ENCODE results near the gene DEPDC4.

The DEPDC4 gene

DNA sequence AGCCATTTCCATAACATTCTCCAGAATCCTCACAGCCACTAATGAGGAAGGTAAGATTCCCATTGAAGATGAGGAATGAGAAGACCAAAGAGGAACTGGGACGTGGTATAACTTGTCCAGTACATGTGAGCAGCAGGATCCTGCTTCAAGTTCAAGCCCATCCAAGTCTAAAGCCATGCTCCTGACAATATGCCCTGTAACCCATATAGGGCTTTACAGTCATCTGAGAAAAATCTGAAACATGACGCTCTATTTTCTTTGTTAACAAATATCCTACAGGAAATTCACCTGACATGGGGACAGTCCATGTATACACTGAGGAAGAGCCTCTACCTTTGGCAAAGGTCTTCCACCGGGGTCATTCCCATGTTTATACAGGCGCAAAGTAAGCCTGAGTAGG, 69.4 kb downstream of the DEPDC4 start:
- H3K27ac ChIP-seq (ENCODE audit: low read length): no peak overlapping the region
- H3K27me3 ChIP-seq (replicated peaks; ENCODE audit: insufficient read depth, low read length): no peaks in the 10 kb centered on the region
- peaks cover 17% of the 10 kb centered on the region for H3K79me2 ChIP-seq (ENCODE audit: low read length)

DNA sequence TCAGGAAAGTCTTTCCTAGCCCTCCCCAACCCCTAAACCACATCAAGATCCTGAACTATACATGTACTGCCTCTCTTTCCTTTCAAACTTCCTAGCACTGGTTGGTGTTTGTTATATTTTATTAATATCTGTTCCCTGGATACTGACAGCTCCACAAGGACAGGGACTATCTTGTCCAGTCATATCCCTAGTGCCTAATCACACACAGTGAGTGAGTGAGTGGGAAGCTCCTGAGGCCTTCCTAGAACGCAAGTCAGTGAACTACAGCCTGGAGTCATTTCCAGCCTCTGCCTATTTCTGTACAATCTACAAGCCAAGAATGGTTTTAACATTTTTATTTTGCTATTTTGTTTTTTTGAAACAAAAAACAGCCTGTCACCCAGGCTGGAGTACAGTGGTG, 73.8 kb downstream of the DEPDC4 start:
- H3K4me1 ChIP-seq (ENCODE audit: low read length): no peaks in the 10 kb centered on the region
- no peak overlapping the region for H2AFZ ChIP-seq (ENCODE audit: low read length)
- no peaks in the 10 kb centered on the region for H4K20me1 ChIP-seq (ENCODE audit: insufficient read depth, low read length)
- H3K79me2 ChIP-seq (ENCODE audit: low read length): no peaks in the 10 kb centered on the region
- no peak for TF ChIP-seq CTCF (IDR thresholded peaks at IDR 0.05; ENCODE audit: low read length)
- no peak for TF ChIP-seq EZH2 (optimal IDR thresholded peaks at IDR 0.05; ENCODE audit: low read depth, low read length)
- no peak for TF ChIP-seq EZH2phosphoT487 (IDR thresholded peaks at IDR 0.05; ENCODE audit: low read length)
- no peaks in the 10 kb centered on the region for H3K36me3 ChIP-seq (replicated peaks; ENCODE audit: insufficient read depth, low read length)
- H3F3A ChIP-seq (ENCODE audit: insufficient read depth, low read length): no peaks in the 10 kb centered on the region
- DNase-seq: no peak
- no peaks in the 10 kb centered on the region for H3K27me3 ChIP-seq (replicated peaks; ENCODE audit: insufficient read depth, low read length)
- H3K9me2 ChIP-seq (replicated peaks; ENCODE audit: insufficient read depth, low read length): no peaks in the 10 kb centered on the region
- no peak overlapping the region for H3K27ac ChIP-seq (ENCODE audit: low read length)
- H3K9ac ChIP-seq (ENCODE audit: low read length): no peak overlapping the region
- no peak overlapping the region for H3K4me3 ChIP-seq (ENCODE audit: low read length)
- no peaks in the 10 kb centered on the region for H3K9me3 ChIP-seq (replicated peaks; ENCODE audit: insufficient read depth, low read length)
- H3K4me2 ChIP-seq (ENCODE audit: low read depth, low read length): no peak overlapping the region

More for the DNA sequence above, 69.4 kb downstream of the DEPDC4 start:
- no peak overlapping the region for H3K4me2 ChIP-seq (ENCODE audit: low read depth, low read length)
- no peak for TF ChIP-seq EZH2phosphoT487 (IDR thresholded peaks at IDR 0.05; ENCODE audit: low read length)
- TF ChIP-seq EZH2 (optimal IDR thresholded peaks at IDR 0.05; ENCODE audit: low read depth, low read length): no peak
- no peak for TF ChIP-seq CTCF (IDR thresholded peaks at IDR 0.05; ENCODE audit: low read length)
- no peaks in the 10 kb centered on the region for H4K20me1 ChIP-seq (ENCODE audit: insufficient read depth, low read length)
- H2AFZ ChIP-seq (ENCODE audit: low read length): no peak overlapping the region
- H3F3A ChIP-seq (ENCODE audit: insufficient read depth, low read length): peaks cover 7% of the 10 kb centered on the region
- H3K9me2 ChIP-seq (replicated peaks; ENCODE audit: insufficient read depth, low read length): no peaks in the 10 kb centered on the region
- no peaks in the 10 kb centered on the region for H3K4me1 ChIP-seq (ENCODE audit: low read length)
- H3K9ac ChIP-seq (ENCODE audit: low read length): no peak overlapping the region
- no peaks in the 10 kb centered on the region for H3K9me3 ChIP-seq (replicated peaks; ENCODE audit: insufficient read depth, low read length)
- DNase-seq: no peak
- H3K36me3 ChIP-seq (replicated peaks; ENCODE audit: insufficient read depth, low read length): no peaks in the 10 kb centered on the region
- no peak overlapping the region for H3K4me3 ChIP-seq (ENCODE audit: low read length)

Measured in MM.1S (cell line).